Common myeloid progenitor, CD34-positive (primary cell): Measurements from ENCODE around the gene CACNA2D4.

Source experiments
- CTCF ChIA-PET: fragments of 350-600 bp; sonication (Branson Sonifier 250); formaldehyde crosslinking; loops from one replicate; lab custom pipeline; 2021; ENCODE audit warnings: antibody characterized with exemption; lab: Charles Lee
- POLR2A ChIA-PET: fragments of 350-600 bp; sonication (Branson Sonifier 250); formaldehyde crosslinking; loops from one replicate; lab custom pipeline; 2021; ENCODE audit warnings: antibody characterized with exemption; lab: Charles Lee
- DNase-seq, 3 donors: peaks; one replicate each; pipeline versions ENCODE4 v3.0.0 to v3.0.0-alpha.2; 2013
- H3K27ac ChIP-seq, 2 experiments: 1 replicate in 1 of 2; 2 replicates in 1 of 2; pipeline ENCODE4 v1.7.0; 2013; ENCODE audit warnings: inconsistent platforms in 2 of 2, low read length in 2 of 2, mild to moderate bottlenecking in 2 of 2, low read depth in 1 of 2, moderate library complexity in 1 of 2; ENCODE audit not compliant: severe bottlenecking in 2 of 2, insufficient read depth in 1 of 2, poor library complexity in 1 of 2
- H3K27me3 ChIP-seq, 5 experiments: replicated peaks in 2 of 5; 1 replicate in 3 of 5; 2 replicates in 2 of 5; pipeline versions ENCODE4 v1.6.1 to v1.7.0; 2013; ENCODE audit warnings: low read length in 4 of 5, mild to moderate bottlenecking in 2 of 5, moderate library complexity in 2 of 5, inconsistent platforms in 1 of 5; ENCODE audit not compliant: insufficient read depth in 5 of 5, control insufficient read depth in 4 of 5
- H3K36me3 ChIP-seq, 4 experiments: 1 replicate in 2 of 4; 2 replicates in 2 of 4; pipeline versions ENCODE4 v1.6.1 to v1.7.0; 2013; ENCODE audit warnings: low read length in 3 of 4, control low read depth in 1 of 4, mild to moderate bottlenecking in 1 of 4; ENCODE audit not compliant: control insufficient read depth in 4 of 4, insufficient read depth in 4 of 4
- H3K4me1 ChIP-seq, 4 experiments: 1 replicate in 3 of 4; 2 replicates in 1 of 4; pipeline versions ENCODE4 v1.6.1 to v1.7.1; 2013; ENCODE audit warnings: low read length in 3 of 4, mild to moderate bottlenecking in 3 of 4, control low read depth in 1 of 4, inconsistent platforms in 1 of 4, moderate library complexity in 1 of 4; ENCODE audit not compliant: control insufficient read depth in 4 of 4, insufficient read depth in 4 of 4; ENCODE audit errors: control extremely low read depth in 1 of 4
- H3K4me3 ChIP-seq, 7 experiments: 1 replicate in 4 of 7; 2 replicates in 3 of 7; pipeline versions ENCODE4 v1.5.1 to v1.7.0; 2013; ENCODE audit warnings: mild to moderate bottlenecking in 7 of 7, low read length in 6 of 7, moderate library complexity in 6 of 7, inconsistent platforms in 2 of 7, low read depth in 2 of 7, control low read depth in 1 of 7; ENCODE audit not compliant: insufficient read depth in 4 of 7, control insufficient read depth in 1 of 7; ENCODE audit errors: extremely low read depth in 1 of 7
- H3K9me3 ChIP-seq, 5 experiments: 1 replicate in 4 of 5; 2 replicates in 1 of 5; pipeline versions ENCODE4 v1.6.1 to v1.7.1; 2013; ENCODE audit warnings: low read length in 4 of 5, mild to moderate bottlenecking in 2 of 5, inconsistent platforms in 1 of 5, low read depth in 1 of 5, moderate library complexity in 1 of 5; ENCODE audit not compliant: control insufficient read depth in 4 of 5, insufficient read depth in 2 of 5; ENCODE audit errors: control extremely low read depth in 1 of 5
- WGBS: methylation state at CpG from one replicate; pipeline ENCODE4 v1.1.5; 2013; ENCODE audit not compliant: insufficient coverage; 5-methylcytosine and 5-hydroxymethylcytosine counted together

CACNA2D4 gene

GRCh38 chr12:1888923-1889322 lies 29.5 kb downstream of the CACNA2D4 start:
- Histone ChIP-seq H3K4me3 (no peak overlapping the region), H3K36me3 (no peaks in the 10 kb centered on the region), H3K4me1 (no peaks in the 10 kb centered on the region), H3K27ac (no peak overlapping the region), H3K9me3 (peaks cover 2 to 31% (median 8%) of the 10 kb centered on the region in 5 experiments), H3K27me3 (no peaks in the 10 kb centered on the region)
- no peak for DNase-seq
- WGBS, result 100% methylated on average over 1 of the region's 3 CpGs
- ChIA-PET CTCF (no interaction called here), POLR2A (no interaction called here)

- DNase-seq, result no peak
- Histone ChIP-seq H3K9me3 (peaks cover 2 to 19% (median 4%) of the 10 kb centered on the region in 5 experiments), H3K27me3 (no peaks in the 10 kb centered on the region), H3K36me3 (no peaks in the 10 kb centered on the region), H3K4me3 (no peak overlapping the region), H3K4me1 (no peaks in the 10 kb centered on the region), H3K27ac (no peak overlapping the region)
- 99% methylated on average over 7 of the region's 10 CpGs for WGBS
- ChIA-PET CTCF (interaction anchor here (0.8 kb wide), 1 partner anchor 12 kb away, joined by 4 read pairs; no protein-coding TSS in a partner anchor), POLR2A (no interaction called here)
These were observed 31.9 kb downstream of the CACNA2D4 start for GRCh38 chr12:1886396-1887008.

GRCh38 chr12:1885599-1886245 lies 32.7 kb downstream of the CACNA2D4 start:
- no peak for DNase-seq
- 89% methylated on average over 12 of the region's 13 CpGs for WGBS
- Histone ChIP-seq H3K4me1 (no peaks in the 10 kb centered on the region), H3K4me3 (no peak overlapping the region), H3K9me3 (peaks cover under 1 to 14% (median 4%) of the 10 kb centered on the region in 5 experiments), H3K27ac (no peak overlapping the region), H3K27me3 (no peaks in the 10 kb centered on the region), H3K36me3 (no peaks in the 10 kb centered on the region)
- ChIA-PET CTCF (no interaction called here), POLR2A (no interaction called here)

- ChIA-PET POLR2A (no interaction called here), CTCF (no interaction called here)
- Histone ChIP-seq H3K27me3 (no peaks in the 10 kb centered on the region), H3K4me1 (no peaks in the 10 kb centered on the region), H3K4me3 (no peak overlapping the region), H3K27ac (no peak overlapping the region), H3K9me3 (peaks cover 0 to 14% (median 4%) of the 10 kb centered on the region in 5 experiments), H3K36me3 (no peaks in the 10 kb centered on the region)
- 63% methylated on average over 3 of the region's 5 CpGs for WGBS
- no peak for DNase-seq
These were observed 33.3 kb downstream of the CACNA2D4 start for GRCh38 chr12:1885082-1885596.

- no peaks in the 10 kb centered on the region for H3K4me1 ChIP-seq
- WGBS, result no CpG with 5 or more reads among the region's 9 CpGs
- no peaks in the 10 kb centered on the region for H3K36me3 ChIP-seq
- no peak overlapping the region for H3K27ac ChIP-seq
- DNase-seq, result no peak
- ChIA-PET POLR2A (no interaction called here), CTCF (no interaction called here)
- H3K27me3 ChIP-seq, result no peaks in the 10 kb centered on the region
- peaks cover 0 to 10% (median 4%) of the 10 kb centered on the region in 5 experiments for H3K9me3 ChIP-seq
- no peak overlapping the region for H3K4me3 ChIP-seq
These were observed 33.8 kb downstream of the CACNA2D4 start for GRCh38 chr12:1884651-1885050.

- ChIA-PET CTCF (no interaction called here), POLR2A (no interaction called here)
These were observed 34.9 kb downstream of the CACNA2D4 start for GRCh38 chr12:1883513-1883912.

GRCh38 chr12:1882850-1883470 lies 35.5 kb downstream of the CACNA2D4 start:
- WGBS, result 97% methylated on average over 19 of the region's 19 CpGs
- POLR2A ChIA-PET, result no interaction called here
- peaks cover 0 to 6% (median under 1%) of the 10 kb centered on the region in 5 experiments for H3K9me3 ChIP-seq
- H3K36me3 ChIP-seq, result no peaks in the 10 kb centered on the region
- no peak overlapping the region for H3K27ac ChIP-seq
- no peaks in the 10 kb centered on the region for H3K4me1 ChIP-seq
- CTCF ChIA-PET, result interaction anchor here (0.5 kb wide), 1 partner anchor 41 kb away, joined by 3 read pairs; no protein-coding TSS in a partner anchor
- DNase-seq, result no peak
- H3K4me3 ChIP-seq, result no peak overlapping the region
- no peaks in the 10 kb centered on the region for H3K27me3 ChIP-seq

More at GRCh38 chr12:1883513-1883912, 34.9 kb downstream of the CACNA2D4 start:
- H3K36me3 ChIP-seq, result no peaks in the 10 kb centered on the region
- no peak overlapping the region for H3K27ac ChIP-seq
- no peaks in the 10 kb centered on the region for H3K4me1 ChIP-seq
- H3K9me3 ChIP-seq, result peaks cover 0 to 10% (median 3%) of the 10 kb centered on the region in 5 experiments
- 84% methylated on average over 4 of the region's 8 CpGs for WGBS
- H3K4me3 ChIP-seq, result no peak overlapping the region
- H3K27me3 ChIP-seq, result no peaks in the 10 kb centered on the region
- no peak for DNase-seq
